GM21390 (cell line): ENCODE measurements around the gene PHLDB1.
A peak's percentile ranks its signal among the peaks of the same experiment; 100 is the strongest.
"Not testable (repeated sequence)": the region's sequence is repeated elsewhere in the genome, so short reads cannot be mapped to it uniquely, and the experiment has no call there.

Experiments used
- ATAC-seq: cut with Tn5 transposase; IDR thresholded peaks from one replicate; pipeline ENCODE4 v1.9.1; 2021; ENCODE audit not compliant: unreplicated experiment

The PHLDB1 gene

GRCh38 chr11:118607401-118608359 lies at the start of gene PHLDB1:
Gene PHLDB1, plus strand, starts transcription at chr11:118607615. Its CDS starts 6,222 bp downstream, at chr11:118613837.
- ATAC-seq, result no peak

GRCh38 chr11:118560806-118561205 lies 46.6 kb upstream of the PHLDB1 start:
- ATAC-seq, result no peak

- no peak for ATAC-seq
Measured at GRCh38 chr11:118565051-118565450, 42.4 kb upstream of the PHLDB1 start.

- no peak for ATAC-seq
Measured at GRCh38 chr11:118569670-118570069, 37.7 kb upstream of the PHLDB1 start.

- no peak for ATAC-seq
Measured at GRCh38 chr11:118570787-118571186, 36.6 kb upstream of the PHLDB1 start.

GRCh38 chr11:118571701-118572060 lies 35.7 kb upstream of the PHLDB1 start:
- ATAC-seq, result peak; percentile 11

- ATAC-seq, result peak; percentile 61
Measured at GRCh38 chr11:118572061-118572980, 35.1 kb upstream of the PHLDB1 start, which contains the start of gene ARCN1. Gene ARCN1, plus strand, starts transcription at chr11:118572409. Its CDS starts 139 bp downstream, at chr11:118572548.

- ATAC-seq, result no peak
Measured at GRCh38 chr11:118572981-118573550, 34.3 kb upstream of the PHLDB1 start.

- no peak for ATAC-seq
Measured at GRCh38 chr11:118574636-118575035, 32.8 kb upstream of the PHLDB1 start.

- ATAC-seq, result not testable (repeated sequence)
Measured at GRCh38 chr11:118577995-118578394, 29.4 kb upstream of the PHLDB1 start.

GRCh38 chr11:118581057-118581456 lies 26.4 kb upstream of the PHLDB1 start:
- ATAC-seq, result no peak

- ATAC-seq, result no peak
Measured at GRCh38 chr11:118587952-118588351, 19.5 kb upstream of the PHLDB1 start.

- no peak for ATAC-seq
Measured at GRCh38 chr11:118592616-118593367, 14.6 kb upstream of the PHLDB1 start.

- ATAC-seq, result not testable (repeated sequence)
Measured at GRCh38 chr11:118594984-118595383, 12.4 kb upstream of the PHLDB1 start.

GRCh38 chr11:118596224-118597146 lies 10.9 kb upstream of the PHLDB1 start:
- ATAC-seq, result no peak

GRCh38 chr11:118597556-118597955 lies 9.9 kb upstream of the PHLDB1 start:
- ATAC-seq, result no peak

GRCh38 chr11:118602331-118602730 lies 5.1 kb upstream of the PHLDB1 start:
- no peak for ATAC-seq

- ATAC-seq, result not testable (repeated sequence)
Measured at GRCh38 chr11:118603709-118604108, 3.7 kb upstream of the PHLDB1 start.

- no peak for ATAC-seq
Measured at GRCh38 chr11:118604566-118604965, 2.8 kb upstream of the PHLDB1 start.
